GM23338 (cell line): ENCODE measurements around the gene PRSS2. TPM values are rescaled to one million over a fixed set of nuclear protein-coding genes. Genes with fewer than 3 reads are reported as not detected.

Experiments
- ATAC-seq: fragments of 200-7000 bp; cut with Tn5 transposase; 3 replicates; pipeline ENCODE4 v1.9.1; 2020
- DNase-seq: peaks from one replicate; pipeline ENCODE4 v3.0.0-alpha.2; 2015; ENCODE audit warnings: low spot score
- H2AFZ ChIP-seq: fragments of 200-600 bp; sonication (generic); 2 replicates; pipeline ENCODE4 v1.8.0; 2016; ENCODE audit warnings: antibody characterized with exemption, mild to moderate bottlenecking, moderate library complexity
- H3F3A ChIP-seq: fragments of 200-600 bp; sonication (generic); replicated peaks from 2 replicates; pipeline ENCODE4 v1.8.0; 2017; ENCODE audit warnings: antibody characterized with exemption, mixed run types, low read depth
- H3K27ac ChIP-seq: fragments of 200-600 bp; sonication (generic); 2 replicates; pipeline ENCODE4 v1.6.1; 2016; ENCODE audit warnings: low read depth
- H3K27me3 ChIP-seq: fragments of 200-600 bp; sonication (generic); 2 replicates; pipeline ENCODE4 v1.8.0; 2016; ENCODE audit warnings: mild to moderate bottlenecking, mixed run types, moderate library complexity; ENCODE audit not compliant: insufficient read depth
- H3K36me3 ChIP-seq: fragments of 200-600 bp; sonication (generic); 2 replicates; pipeline ENCODE4 v1.8.0; 2016; ENCODE audit warnings: mild to moderate bottlenecking; ENCODE audit not compliant: insufficient read depth
- H3K4me1 ChIP-seq: fragments of 200-600 bp; sonication (generic); 2 replicates; pipeline ENCODE4 v1.8.0; 2016; ENCODE audit warnings: mild to moderate bottlenecking, moderate library complexity; ENCODE audit not compliant: insufficient read depth
- H3K4me2 ChIP-seq: fragments of 200-600 bp; sonication (generic); 2 replicates; pipeline ENCODE4 v1.7.1; 2017; ENCODE audit warnings: mixed run types
- H3K4me3 ChIP-seq: fragments of 200-600 bp; sonication (generic); 2 replicates; pipeline ENCODE4 v1.6.1; 2016; ENCODE audit warnings: mixed run types
- H3K79me2 ChIP-seq: fragments of 200-600 bp; sonication (generic); replicated peaks from 2 replicates; pipeline ENCODE4 v1.8.0; 2017; ENCODE audit warnings: mild to moderate bottlenecking; ENCODE audit not compliant: insufficient read depth
- H3K9me2 ChIP-seq: fragments of 200-600 bp; sonication (generic); 2 replicates; pipeline ENCODE4 v1.8.0; 2017; ENCODE audit not compliant: insufficient read depth
- H4K20me1 ChIP-seq: fragments of 200-600 bp; sonication (generic); replicated peaks from 2 replicates; pipeline ENCODE4 v1.8.0; 2017; ENCODE audit warnings: mild to moderate bottlenecking; ENCODE audit not compliant: insufficient read depth
- H3K27ac Mint-ChIP-seq: 2 replicates; pipeline ENCODE4 v1.8.0; 2020; ENCODE audit warnings: inconsistent platforms, mild to moderate bottlenecking, moderate library complexity, mixed read lengths
- H3K27me3 Mint-ChIP-seq: 3 replicates; pipeline ENCODE4 v1.8.0; 2022; ENCODE audit warnings: low read depth, mild to moderate bottlenecking, moderate library complexity, mixed read lengths, inconsistent platforms; ENCODE audit not compliant: insufficient read depth, poor library complexity
- H3K36me3 Mint-ChIP-seq: 3 replicates; pipeline ENCODE4 v1.8.0; 2021; ENCODE audit warnings: low read depth, mild to moderate bottlenecking, inconsistent platforms, moderate library complexity, mixed read lengths
- H3K4me1 Mint-ChIP-seq: 3 replicates; pipeline ENCODE4 v1.8.0; 2020; ENCODE audit warnings: mild to moderate bottlenecking, inconsistent platforms, mixed read lengths
- H3K4me3 Mint-ChIP-seq: 3 replicates; pipeline ENCODE4 v1.8.0; 2021; ENCODE audit warnings: moderate library complexity, mild to moderate bottlenecking, inconsistent platforms, mixed read lengths
- H3K9me3 Mint-ChIP-seq: 3 replicates; pipeline ENCODE4 v1.8.0; 2020; ENCODE audit warnings: moderate library complexity, mild to moderate bottlenecking, inconsistent platforms, mixed read lengths
- CREB1 ChIP-seq: fragments of 250-450 bp; sonication (Bioruptor Pico); IDR thresholded peaks from 2 replicates; pipeline ENCODE4 v1.5.0; 2020; ENCODE audit warnings: low read depth, mild to moderate bottlenecking, moderate library complexity
- EZH2 ChIP-seq: fragments of 200-600 bp; sonication (generic); IDR thresholded peaks from one replicate; pipeline ENCODE4 v1.8.0; 2017; ENCODE audit warnings: antibody characterized with exemption, mild to moderate bottlenecking, low read depth; ENCODE audit not compliant: unreplicated experiment
- EZH2phosphoT487 ChIP-seq: fragments of 200-600 bp; sonication (generic); IDR thresholded peaks from one replicate; pipeline ENCODE4 v1.8.1; 2018; ENCODE audit warnings: antibody characterized with exemption; ENCODE audit not compliant: unreplicated experiment
- JUNB ChIP-seq: IDR thresholded peaks from one replicate; pipeline ENCODE4 v1.6.1; 2016; ENCODE audit warnings: antibody characterized with exemption; ENCODE audit not compliant: unreplicated experiment
- NANOG ChIP-seq: IDR thresholded peaks from 2 replicates; pipeline ENCODE4 v1.6.1; 2016; ENCODE audit warnings: antibody characterized with exemption, borderline replicate concordance
- POLR2AphosphoS5 ChIP-seq: IDR thresholded peaks from 2 replicates; pipeline ENCODE4 v1.6.1; 2016; ENCODE audit warnings: antibody characterized with exemption, low read depth
- STAT1 ChIP-seq: IDR thresholded peaks from one replicate; pipeline ENCODE4 v1.6.1; 2016; ENCODE audit warnings: antibody characterized with exemption; ENCODE audit not compliant: unreplicated experiment
- ZNF114 ChIP-seq: fragments of 250-450 bp; sonication (Bioruptor Pico); IDR thresholded peaks from 2 replicates; pipeline ENCODE4 v1.5.0; 2020; ENCODE audit warnings: mild to moderate bottlenecking, moderate library complexity
- ZNF331 ChIP-seq: fragments of 250-450 bp; sonication (Bioruptor Pico); IDR thresholded peaks from 2 replicates; pipeline ENCODE4 v1.5.0; 2020; ENCODE audit warnings: low read depth, mild to moderate bottlenecking, moderate library complexity
- polyA plus RNA-seq: library from polyadenylated mRNA; unstranded; fragments of >200 nt; fragmentation: Nextera tagmentation; extraction: Ambion mirVana; gene quantifications from 2 replicates; pipeline ENCODE4 v1.2.1, GENCODE V29; 2016
- total RNA-seq: library from RNA; depleted of rRNA; stranded (reverse); fragments of >200 nt; shearing (Covaris generic); gene quantifications from 2 replicates; pipeline ENCODE4 v1.2.3, GENCODE V29; 2014
- TF ChIP-seq, protein P1 (sequence below), 2 experiments: fragments of 200-600 bp in 1 of 2; sonication (generic) in 1 of 2; conservative IDR thresholded peaks; 2 replicates each; pipeline versions ENCODE4 v1.5.1 to v1.6.1; 2016 to 2017; ENCODE audit warnings: antibody characterized with exemption in 2 of 2, low read depth in 2 of 2, mild to moderate bottlenecking in 2 of 2, moderate library complexity in 1 of 2
- TF ChIP-seq, protein P2 (sequence below): IDR thresholded peaks from one replicate; pipeline ENCODE4 v1.6.1; 2018; ENCODE audit warnings: antibody characterized with exemption; ENCODE audit not compliant: unreplicated experiment
- TF ChIP-seq, protein P3 (sequence below): IDR thresholded peaks from 2 replicates; pipeline ENCODE4 v1.6.1; 2016; ENCODE audit warnings: antibody characterized with exemption
- TF ChIP-seq, protein P4 (sequence below): fragments of 250-450 bp; sonication (Bioruptor Pico); IDR thresholded peaks from 2 replicates; pipeline ENCODE4 v1.5.0; 2020; ENCODE audit warnings: mild to moderate bottlenecking, moderate library complexity

PRSS2 gene
- total and polyA plus RNA-seq, 2 experiments from 2014 or later = not detected

DNA sequence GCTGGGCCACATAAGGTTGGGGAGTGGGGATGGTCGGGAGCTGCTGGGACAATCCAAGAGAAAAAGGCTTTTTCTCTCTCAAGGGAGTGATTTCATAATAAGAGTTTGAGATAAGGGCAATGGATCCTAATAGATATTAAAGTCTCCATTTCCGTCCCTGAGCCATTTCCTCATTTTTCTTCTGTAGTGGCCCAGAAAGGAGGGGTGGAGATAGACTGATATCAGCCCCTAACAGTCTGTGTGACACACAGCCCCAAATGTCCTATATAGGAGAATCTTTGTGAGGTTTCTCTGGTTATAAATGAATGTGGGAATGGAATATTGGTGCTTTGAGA is 35.2 kb downstream of the PRSS2 start:
- H3K4me1 ChIP-seq = peaks cover 25% of the 10 kb centered on the region
- H3K36me3 ChIP-seq = no peaks in the 10 kb centered on the region
- no peak overlapping the region for H2AFZ ChIP-seq
- H3F3A ChIP-seq = no peaks in the 10 kb centered on the region
- Mint-ChIP-seq H3K27ac (no peak overlapping the region), H3K27me3 (peaks cover 8% of the 10 kb centered on the region), H3K36me3 (peaks cover 29% of the 10 kb centered on the region), H3K4me1 (peaks cover 33% of the 10 kb centered on the region), H3K4me3 (no peak overlapping the region), H3K9me3 (no peaks in the 10 kb centered on the region; the same call in 2 of the 3 replicates)
- H3K79me2 ChIP-seq = no peaks in the 10 kb centered on the region
- no peak overlapping the region for H3K4me3 ChIP-seq
- no peaks in the 10 kb centered on the region for H3K27me3 ChIP-seq
- H4K20me1 ChIP-seq = no peaks in the 10 kb centered on the region
- ATAC-seq = no peak
- DNase-seq = no peak
- no peaks in the 10 kb centered on the region for H3K9me2 ChIP-seq
- H3K27ac ChIP-seq = no peak overlapping the region
- H3K4me2 ChIP-seq = no peak overlapping the region
- TF ChIP-seq EZH2 (no peak), STAT1 (no peak), POLR2AphosphoS5 (no peak), JUNB (no peak), ZNF331 (CRISPR knock-in tag) (no peak), EZH2phosphoT487 (no peak), CREB1 (CRISPR knock-in tag) (no peak), NANOG (no peak), ZNF114 (CRISPR knock-in tag) (no peak)
- TF ChIP-seq, protein P1, sequence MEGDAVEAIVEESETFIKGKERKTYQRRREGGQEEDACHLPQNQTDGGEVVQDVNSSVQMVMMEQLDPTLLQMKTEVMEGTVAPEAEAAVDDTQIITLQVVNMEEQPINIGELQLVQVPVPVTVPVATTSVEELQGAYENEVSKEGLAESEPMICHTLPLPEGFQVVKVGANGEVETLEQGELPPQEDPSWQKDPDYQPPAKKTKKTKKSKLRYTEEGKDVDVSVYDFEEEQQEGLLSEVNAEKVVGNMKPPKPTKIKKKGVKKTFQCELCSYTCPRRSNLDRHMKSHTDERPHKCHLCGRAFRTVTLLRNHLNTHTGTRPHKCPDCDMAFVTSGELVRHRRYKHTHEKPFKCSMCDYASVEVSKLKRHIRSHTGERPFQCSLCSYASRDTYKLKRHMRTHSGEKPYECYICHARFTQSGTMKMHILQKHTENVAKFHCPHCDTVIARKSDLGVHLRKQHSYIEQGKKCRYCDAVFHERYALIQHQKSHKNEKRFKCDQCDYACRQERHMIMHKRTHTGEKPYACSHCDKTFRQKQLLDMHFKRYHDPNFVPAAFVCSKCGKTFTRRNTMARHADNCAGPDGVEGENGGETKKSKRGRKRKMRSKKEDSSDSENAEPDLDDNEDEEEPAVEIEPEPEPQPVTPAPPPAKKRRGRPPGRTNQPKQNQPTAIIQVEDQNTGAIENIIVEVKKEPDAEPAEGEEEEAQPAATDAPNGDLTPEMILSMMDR (conservative IDR thresholded peaks at IDR 0.05; ENCODE audit: low read depth in 2 of 2) = no peak
- TF ChIP-seq, protein P2, sequence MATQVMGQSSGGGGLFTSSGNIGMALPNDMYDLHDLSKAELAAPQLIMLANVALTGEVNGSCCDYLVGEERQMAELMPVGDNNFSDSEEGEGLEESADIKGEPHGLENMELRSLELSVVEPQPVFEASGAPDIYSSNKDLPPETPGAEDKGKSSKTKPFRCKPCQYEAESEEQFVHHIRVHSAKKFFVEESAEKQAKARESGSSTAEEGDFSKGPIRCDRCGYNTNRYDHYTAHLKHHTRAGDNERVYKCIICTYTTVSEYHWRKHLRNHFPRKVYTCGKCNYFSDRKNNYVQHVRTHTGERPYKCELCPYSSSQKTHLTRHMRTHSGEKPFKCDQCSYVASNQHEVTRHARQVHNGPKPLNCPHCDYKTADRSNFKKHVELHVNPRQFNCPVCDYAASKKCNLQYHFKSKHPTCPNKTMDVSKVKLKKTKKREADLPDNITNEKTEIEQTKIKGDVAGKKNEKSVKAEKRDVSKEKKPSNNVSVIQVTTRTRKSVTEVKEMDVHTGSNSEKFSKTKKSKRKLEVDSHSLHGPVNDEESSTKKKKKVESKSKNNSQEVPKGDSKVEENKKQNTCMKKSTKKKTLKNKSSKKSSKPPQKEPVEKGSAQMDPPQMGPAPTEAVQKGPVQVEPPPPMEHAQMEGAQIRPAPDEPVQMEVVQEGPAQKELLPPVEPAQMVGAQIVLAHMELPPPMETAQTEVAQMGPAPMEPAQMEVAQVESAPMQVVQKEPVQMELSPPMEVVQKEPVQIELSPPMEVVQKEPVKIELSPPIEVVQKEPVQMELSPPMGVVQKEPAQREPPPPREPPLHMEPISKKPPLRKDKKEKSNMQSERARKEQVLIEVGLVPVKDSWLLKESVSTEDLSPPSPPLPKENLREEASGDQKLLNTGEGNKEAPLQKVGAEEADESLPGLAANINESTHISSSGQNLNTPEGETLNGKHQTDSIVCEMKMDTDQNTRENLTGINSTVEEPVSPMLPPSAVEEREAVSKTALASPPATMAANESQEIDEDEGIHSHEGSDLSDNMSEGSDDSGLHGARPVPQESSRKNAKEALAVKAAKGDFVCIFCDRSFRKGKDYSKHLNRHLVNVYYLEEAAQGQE = no peak
- TF ChIP-seq, protein P3, sequence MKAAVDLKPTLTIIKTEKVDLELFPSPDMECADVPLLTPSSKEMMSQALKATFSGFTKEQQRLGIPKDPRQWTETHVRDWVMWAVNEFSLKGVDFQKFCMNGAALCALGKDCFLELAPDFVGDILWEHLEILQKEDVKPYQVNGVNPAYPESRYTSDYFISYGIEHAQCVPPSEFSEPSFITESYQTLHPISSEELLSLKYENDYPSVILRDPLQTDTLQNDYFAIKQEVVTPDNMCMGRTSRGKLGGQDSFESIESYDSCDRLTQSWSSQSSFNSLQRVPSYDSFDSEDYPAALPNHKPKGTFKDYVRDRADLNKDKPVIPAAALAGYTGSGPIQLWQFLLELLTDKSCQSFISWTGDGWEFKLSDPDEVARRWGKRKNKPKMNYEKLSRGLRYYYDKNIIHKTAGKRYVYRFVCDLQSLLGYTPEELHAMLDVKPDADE = no peak
- TF ChIP-seq, protein P4, sequence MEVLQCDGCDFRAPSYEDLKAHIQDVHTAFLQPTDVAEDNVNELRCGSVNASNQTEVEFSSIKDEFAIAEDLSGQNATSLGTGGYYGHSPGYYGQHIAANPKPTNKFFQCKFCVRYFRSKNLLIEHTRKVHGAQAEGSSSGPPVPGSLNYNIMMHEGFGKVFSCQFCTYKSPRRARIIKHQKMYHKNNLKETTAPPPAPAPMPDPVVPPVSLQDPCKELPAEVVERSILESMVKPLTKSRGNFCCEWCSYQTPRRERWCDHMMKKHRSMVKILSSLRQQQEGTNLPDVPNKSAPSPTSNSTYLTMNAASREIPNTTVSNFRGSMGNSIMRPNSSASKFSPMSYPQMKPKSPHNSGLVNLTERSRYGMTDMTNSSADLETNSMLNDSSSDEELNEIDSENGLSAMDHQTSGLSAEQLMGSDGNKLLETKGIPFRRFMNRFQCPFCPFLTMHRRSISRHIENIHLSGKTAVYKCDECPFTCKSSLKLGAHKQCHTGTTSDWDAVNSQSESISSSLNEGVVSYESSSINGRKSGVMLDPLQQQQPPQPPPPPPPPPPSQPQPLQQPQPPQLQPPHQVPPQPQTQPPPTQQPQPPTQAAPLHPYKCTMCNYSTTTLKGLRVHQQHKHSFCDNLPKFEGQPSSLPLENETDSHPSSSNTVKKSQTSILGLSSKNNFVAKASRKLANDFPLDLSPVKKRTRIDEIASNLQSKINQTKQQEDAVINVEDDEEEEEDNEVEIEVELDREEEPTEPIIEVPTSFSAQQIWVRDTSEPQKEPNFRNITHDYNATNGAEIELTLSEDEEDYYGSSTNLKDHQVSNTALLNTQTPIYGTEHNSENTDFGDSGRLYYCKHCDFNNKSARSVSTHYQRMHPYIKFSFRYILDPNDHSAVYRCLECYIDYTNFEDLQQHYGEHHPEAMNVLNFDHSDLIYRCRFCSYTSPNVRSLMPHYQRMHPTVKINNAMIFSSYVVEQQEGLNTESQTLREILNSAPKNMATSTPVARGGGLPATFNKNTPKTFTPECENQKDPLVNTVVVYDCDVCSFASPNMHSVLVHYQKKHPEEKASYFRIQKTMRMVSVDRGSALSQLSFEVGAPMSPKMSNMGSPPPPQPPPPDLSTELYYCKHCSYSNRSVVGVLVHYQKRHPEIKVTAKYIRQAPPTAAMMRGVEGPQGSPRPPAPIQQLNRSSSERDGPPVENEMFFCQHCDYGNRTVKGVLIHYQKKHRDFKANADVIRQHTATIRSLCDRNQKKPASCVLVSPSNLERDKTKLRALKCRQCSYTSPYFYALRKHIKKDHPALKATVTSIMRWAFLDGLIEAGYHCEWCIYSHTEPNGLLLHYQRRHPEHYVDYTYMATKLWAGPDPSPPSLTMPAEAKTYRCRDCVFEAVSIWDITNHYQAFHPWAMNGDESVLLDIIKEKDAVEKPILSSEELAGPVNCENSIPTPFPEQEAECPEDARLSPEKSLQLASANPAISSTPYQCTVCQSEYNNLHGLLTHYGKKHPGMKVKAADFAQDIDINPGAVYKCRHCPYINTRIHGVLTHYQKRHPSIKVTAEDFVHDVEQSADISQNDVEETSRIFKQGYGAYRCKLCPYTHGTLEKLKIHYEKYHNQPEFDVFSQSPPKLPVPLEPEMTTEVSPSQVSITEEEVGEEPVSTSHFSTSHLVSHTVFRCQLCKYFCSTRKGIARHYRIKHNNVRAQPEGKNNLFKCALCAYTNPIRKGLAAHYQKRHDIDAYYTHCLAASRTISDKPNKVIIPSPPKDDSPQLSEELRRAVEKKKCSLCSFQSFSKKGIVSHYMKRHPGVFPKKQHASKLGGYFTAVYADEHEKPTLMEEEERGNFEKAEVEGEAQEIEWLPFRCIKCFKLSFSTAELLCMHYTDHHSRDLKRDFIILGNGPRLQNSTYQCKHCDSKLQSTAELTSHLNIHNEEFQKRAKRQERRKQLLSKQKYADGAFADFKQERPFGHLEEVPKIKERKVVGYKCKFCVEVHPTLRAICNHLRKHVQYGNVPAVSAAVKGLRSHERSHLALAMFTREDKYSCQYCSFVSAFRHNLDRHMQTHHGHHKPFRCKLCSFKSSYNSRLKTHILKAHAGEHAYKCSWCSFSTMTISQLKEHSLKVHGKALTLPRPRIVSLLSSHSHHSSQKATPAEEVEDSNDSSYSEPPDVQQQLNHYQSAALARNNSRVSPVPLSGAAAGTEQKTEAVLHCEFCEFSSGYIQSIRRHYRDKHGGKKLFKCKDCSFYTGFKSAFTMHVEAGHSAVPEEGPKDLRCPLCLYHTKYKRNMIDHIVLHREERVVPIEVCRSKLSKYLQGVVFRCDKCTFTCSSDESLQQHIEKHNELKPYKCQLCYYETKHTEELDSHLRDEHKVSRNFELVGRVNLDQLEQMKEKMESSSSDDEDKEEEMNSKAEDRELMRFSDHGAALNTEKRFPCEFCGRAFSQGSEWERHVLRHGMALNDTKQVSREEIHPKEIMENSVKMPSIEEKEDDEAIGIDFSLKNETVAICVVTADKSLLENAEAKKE (CRISPR knock-in tag) = no peak
